ENCODE results near the gene PIK3C2A.

PIK3C2A gene

DNA sequence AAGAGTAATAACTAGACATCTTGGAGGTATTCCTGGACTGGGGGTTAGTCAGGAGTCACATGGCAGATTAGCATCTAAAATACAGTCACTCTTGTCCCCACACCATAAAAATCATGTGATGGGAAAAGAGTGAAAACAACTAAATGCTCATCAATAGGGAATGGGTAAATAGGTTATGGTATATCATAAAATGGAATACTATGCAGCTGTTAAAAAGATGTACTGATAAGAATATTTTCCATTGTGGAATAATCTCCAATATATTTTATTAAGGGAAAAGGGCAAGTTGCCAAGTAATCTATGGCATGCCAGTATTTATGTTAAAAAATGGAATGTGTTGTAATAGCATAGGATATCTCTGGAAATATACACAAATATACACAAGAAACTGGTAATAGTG, 6.6 kb upstream of the PIK3C2A start:
- DNase-seq, result no peak

GRCh38 chr11:17211286-17211685, 3.5 kb upstream of the PIK3C2A start:
- no peak for DNase-seq

DNA sequence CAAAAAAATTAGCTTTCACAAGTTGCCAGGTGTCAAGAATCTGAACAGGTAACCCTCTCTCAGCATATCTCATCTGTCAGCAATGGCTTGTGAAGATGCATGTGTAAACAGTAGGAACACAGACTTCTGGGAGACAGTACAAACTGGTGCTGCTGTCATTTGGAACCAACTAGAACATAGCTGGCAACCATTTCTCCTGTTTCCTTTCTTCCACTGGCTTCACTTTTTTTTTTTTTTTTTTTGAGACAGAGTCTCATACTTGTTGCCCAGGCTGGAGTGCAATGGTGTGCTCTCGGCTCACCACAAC, 2.1 kb upstream of the PIK3C2A start:
- DNase-seq, result no peak

DNA sequence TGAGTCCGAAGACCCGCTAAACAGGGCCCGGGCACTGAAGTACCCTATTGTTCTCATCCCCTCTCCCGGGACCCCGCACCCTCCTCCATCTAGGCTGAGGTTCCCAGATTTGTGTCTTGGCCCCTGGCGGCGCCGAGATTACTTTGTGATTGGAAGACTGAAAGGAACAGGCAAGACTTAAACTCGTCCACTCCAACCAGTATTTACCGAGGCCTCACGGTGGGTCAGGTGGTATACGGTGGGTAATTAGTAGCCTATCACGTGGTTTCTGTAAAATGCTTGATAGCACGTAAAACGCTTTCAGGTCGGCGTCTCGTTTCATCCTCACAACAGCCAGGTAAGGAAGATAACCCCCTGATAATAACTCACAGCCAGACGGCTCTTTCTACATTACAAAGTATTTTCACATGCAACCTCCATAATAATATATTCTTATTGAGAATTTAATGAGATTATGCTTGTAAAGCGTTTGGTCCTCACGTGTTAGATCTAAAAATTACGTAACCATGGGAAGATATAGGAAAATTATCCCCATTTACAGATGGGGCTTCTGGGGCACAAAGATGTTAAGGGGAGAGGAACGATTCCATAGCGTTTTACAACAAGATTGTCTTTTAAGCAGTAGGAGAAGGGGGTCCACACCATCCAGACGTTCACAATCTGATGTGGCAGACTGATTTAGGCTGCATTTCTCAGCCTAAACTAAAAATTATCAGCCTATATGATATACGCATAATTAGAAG, 642 bp upstream of the PIK3C2A start:
- peak; percentile 52 for DNase-seq

- no peak for DNase-seq
These were observed 1.3 kb downstream of the PIK3C2A start for GRCh38 chr11:17206463-17206862.

- DNase-seq, result no peak
These were observed 10.3 kb downstream of the PIK3C2A start for GRCh38 chr11:17197431-17197898.

GRCh38 chr11:17188675-17189074, 19.1 kb downstream of the PIK3C2A start:
- no peak for DNase-seq

DNA sequence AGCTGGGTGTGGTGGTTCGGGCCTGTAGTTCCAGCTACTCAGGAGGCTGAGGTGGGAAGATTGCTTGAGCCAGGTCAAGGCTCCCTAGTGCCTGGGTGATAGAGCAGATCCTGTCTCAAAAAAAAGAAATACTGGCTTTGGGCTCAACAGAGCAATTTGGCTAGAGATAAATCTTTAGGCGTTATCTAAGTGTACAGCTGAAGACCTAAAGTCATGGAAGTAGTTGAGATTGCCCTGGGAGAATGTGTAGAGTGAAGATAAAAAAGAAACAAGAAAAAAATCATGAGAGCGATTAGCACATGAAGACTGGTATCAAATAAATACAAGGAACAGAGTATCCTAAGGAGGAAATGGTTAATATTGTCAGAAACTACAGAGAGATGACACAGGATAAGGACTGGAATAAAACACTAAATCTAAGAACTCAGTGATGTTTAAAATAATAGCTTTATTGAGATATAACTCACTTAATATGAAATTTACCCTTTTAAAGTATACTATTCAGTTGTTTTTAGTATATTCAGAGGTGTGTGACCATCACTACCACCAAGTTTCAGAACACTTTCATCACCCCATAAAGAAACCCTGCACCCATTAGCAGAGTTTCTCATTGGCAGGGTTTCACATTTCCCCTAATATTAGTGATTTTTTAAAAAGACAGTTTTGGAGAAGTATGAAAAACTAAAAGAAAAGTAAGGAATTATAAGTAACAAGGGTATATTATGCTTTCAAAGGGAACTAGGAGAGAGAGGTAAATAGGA, 20.7 kb downstream of the PIK3C2A start:
- no peak for DNase-seq

DNA sequence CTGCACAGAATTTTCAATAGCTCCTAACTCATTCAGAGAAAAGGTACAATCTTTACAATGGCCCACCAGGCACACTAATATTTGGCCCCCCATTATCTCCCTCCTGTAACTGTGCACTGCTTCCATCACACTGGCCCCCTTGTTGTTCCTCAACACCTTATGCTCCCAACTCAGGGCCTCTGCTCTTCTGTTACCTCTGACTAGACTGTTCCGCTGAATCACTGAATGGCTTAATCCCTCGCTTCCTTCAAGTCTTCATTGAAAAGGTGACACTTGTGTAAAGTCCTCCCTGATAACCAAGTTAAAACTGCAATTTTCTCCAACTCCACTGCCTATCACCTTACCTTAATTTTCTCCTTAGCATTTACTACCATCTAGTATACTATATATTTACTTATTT, 21.8 kb downstream of the PIK3C2A start:
- no peak for DNase-seq

DNA sequence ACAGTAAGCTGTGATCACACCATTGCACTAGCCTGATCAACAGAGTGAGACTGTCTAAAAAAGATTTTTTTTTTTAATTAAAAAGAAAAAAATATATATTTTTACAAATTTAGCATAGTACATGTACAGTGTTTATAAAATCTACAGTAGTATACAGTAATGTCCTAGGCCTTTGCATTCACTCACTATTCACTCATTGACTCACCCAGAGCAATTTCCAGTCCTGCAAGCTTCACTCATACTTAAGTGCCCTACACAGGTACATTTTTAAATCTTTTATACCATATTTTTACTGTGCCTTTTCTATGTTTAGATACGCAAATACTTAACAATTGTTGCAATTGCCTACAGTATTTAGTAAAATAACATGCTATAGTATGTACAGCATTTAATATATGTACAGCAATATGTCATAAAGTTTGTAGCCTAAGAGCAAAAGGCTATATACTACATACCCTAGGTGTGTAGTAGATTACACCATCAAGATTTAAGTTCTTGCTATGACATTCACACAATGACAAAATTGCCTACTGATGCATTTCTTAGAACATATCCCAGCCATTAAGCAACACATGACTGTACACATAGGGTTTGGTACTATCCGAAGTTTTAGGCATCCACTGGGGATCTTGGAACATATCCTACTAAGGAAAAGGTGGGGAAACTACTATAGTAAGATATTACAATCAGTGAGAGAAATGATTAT, 22.8 kb downstream of the PIK3C2A start:
- no peak for DNase-seq

DNA sequence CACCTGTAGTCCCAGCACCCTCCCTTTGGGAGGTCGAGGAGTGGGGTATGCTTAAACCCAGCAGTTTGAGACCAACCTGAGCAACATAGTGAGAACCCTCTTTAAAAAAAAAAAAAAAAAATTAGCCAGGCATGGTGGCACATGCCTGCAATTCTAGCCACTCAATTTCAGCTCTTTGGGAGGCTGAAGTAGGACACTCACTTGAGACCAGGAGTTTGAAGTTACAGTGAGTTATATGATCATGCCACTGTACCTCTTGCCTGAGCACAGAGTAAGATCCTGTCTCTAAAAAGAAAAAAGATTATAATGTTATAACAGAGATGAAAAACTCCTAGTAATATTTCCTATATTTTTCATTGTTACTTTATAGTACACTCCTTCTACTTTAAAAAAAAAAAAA, 23.9 kb downstream of the PIK3C2A start:
- DNase-seq, result no peak

- DNase-seq, result no peak
These were observed 27.8 kb downstream of the PIK3C2A start for GRCh38 chr11:17179970-17180369.

GRCh38 chr11:17173332-17173731, 34.5 kb downstream of the PIK3C2A start:
- DNase-seq, result no peak

DNA sequence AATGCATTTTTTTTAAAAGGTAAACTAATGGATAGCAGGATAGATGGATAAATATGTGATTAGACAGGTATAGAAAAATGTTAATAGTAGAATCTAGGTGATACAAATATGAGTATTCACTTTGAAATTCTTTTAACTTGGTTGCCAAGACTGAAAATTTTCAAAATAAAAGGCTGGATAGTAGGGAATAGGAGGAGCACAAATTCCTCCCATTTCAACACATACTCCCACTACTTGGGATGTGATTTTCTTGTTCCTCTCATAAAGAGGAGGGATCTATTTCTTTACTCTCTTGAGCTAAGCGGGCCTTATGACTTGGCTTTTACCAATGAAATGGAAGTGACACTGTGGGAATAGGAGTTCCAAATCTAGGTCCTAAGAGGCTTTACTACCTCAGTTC, 35.9 kb downstream of the PIK3C2A start:
- DNase-seq, result no peak

DNA sequence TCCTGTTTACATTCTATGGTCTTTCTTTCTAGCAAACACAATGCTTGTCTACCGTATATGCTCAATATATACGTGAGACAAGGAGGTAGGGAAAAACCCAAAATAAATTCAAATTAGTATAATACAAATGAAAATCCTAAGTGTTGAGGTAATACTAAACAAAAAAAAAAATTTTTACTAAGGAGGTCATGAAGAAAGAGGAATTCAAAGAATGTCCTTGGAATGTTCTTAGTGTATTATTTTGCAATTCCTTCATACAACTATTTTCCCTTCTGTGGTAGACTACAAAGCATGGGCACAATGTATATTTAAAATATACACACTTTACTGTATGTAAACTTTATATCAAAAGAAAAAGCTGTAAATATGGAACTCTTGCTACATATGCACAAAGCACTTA, 36.4 kb downstream of the PIK3C2A start:
- no peak for DNase-seq

GRCh38 chr11:17169876-17170275, 37.9 kb downstream of the PIK3C2A start:
- no peak for DNase-seq

GRCh38 chr11:17165247-17165890, 42.4 kb downstream of the PIK3C2A start:
- no peak for DNase-seq

GRCh38 chr11:17164361-17165246, 43.2 kb downstream of the PIK3C2A start:
- no peak for DNase-seq

DNA sequence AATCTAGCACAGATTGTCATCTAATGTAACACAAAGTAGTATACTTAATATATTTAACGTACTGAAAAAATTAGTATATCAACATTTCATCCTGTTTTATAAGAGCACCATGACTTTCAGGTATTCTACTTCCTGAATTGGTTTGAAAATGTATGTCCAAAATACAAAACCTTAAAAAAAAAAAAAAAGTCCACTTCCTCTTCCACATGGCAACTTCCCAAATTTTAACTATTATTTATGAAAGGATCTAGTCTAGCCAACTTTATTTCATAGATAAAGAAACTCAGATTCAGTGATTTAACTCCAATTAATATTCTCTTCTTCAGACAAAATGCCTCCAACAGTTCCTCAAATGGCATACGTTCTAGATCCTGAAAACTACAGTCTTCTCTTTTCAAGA, 44.0 kb downstream of the PIK3C2A start:
- DNase-seq, result no peak

DNA sequence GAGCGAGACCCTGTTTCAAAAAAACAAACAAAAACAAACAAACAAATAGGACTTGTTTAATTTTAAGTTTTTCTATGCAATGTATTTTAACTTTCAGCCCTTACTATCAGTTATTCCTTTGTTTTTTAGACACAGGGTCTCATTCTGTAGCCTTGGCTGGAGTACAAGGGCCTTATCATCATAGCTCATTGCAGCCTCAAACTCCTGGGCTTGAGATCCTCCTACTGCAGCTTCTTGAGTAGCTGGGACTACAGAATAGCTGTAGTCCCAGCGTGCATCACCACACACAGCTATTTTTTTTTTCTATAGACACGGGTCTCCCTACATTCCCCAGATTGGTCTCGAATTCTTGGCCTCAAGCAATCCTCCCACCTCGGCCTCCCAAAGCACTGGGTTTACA, 44.5 kb downstream of the PIK3C2A start:
- no peak for DNase-seq

GRCh38 chr11:17162376-17162775, 45.4 kb downstream of the PIK3C2A start:
- no peak for DNase-seq

DNA sequence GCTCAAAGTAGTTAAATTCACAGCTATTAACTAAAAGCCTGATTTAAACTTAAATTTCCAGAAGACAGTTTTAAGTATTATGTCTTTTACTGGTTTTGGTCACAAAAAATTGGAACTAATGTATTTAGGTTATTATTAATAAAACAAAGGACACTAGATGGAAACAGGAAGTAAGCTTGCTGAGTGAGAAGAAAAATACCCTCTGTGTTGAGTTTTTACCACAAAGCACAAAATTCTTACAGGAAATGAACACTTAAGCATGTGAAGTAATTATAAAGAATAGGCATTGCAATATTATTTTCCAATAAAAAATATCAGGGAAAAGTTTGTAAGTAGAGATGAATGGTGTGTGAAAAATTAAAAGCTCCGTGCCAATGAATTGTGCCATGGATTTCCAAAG, 46.3 kb downstream of the PIK3C2A start:
- no peak for DNase-seq
